ENCODE data around the gene APLP1. TPM values are rescaled to one million over a fixed set of nuclear protein-coding genes. Genes with fewer than 3 reads are reported as not detected.

Gene APLP1
- total RNA-seq, 2 donors from 2014 or later: 11.3 to 17.0 TPM

- intact Hi-C loops (cut with DNase I): loop anchor here in 1 of 2 donors (5.0 kb wide), 1 partner anchor 46 kb away; no protein-coding TSS in a partner anchor
- DNase-seq: no peak
- ATAC-seq: no peak
These were observed 60.1 kb downstream of the APLP1 start for GRCh38 chr19:35928507-35928906.

Other genes with a start within 250 kb of the APLP1 start
- gene RBM42, start 239.5 kb upstream of the APLP1 start, total RNA-seq: 10 to 100 TPM; 51.3 to 54.2 TPM
- gene ETV2, start 226.8 kb upstream of the APLP1 start, total RNA-seq: under 1 TPM; 0.29 to 0.88 TPM
- gene COX6B1, start 220.3 kb upstream of the APLP1 start, total RNA-seq: 1,000 to 10,000 TPM in 1 of 2 donors, 100 to 1,000 TPM in 1; 934 to 1,059 TPM
- gene UPK1A, start 202.1 kb upstream of the APLP1 start, total RNA-seq: not detected
- not detected for gene ZBTB32, start 164.0 kb upstream of the APLP1 start, total RNA-seq
- gene KMT2B, start 150.6 kb upstream of the APLP1 start, total RNA-seq: 10 to 100 TPM; 15.4 to 17.1 TPM
- gene IGFLR1, start 126.1 kb upstream of the APLP1 start, total RNA-seq: 1 to 10 TPM; 6.5 to 7.0 TPM
- 10 to 100 TPM; 17.7 to 21.6 TPM for gene U2AF1L4, start 123.2 kb upstream of the APLP1 start, total RNA-seq
- 10 to 100 TPM; 41.7 to 46.6 TPM for gene PSENEN, start 122.9 kb upstream of the APLP1 start, total RNA-seq
- gene LIN37, start 120.0 kb upstream of the APLP1 start, total RNA-seq: 1 to 10 TPM; 7.5 to 8.1 TPM
- gene HSPB6, start 111.5 kb upstream of the APLP1 start, total RNA-seq: 100 to 1,000 TPM; 210 to 251 TPM
- 1 to 10 TPM; 6.8 to 8.4 TPM for gene PROSER3, start 110.4 kb upstream of the APLP1 start, total RNA-seq
- 1 to 10 TPM; 2.4 to 2.7 TPM for gene ARHGAP33, start 93.0 kb upstream of the APLP1 start, total RNA-seq
- gene PRODH2, start 55.7 kb upstream of the APLP1 start, total RNA-seq: not detected
- not detected for gene NPHS1, start 16.1 kb upstream of the APLP1 start, total RNA-seq
- under 1 TPM in 1 of 2 donors, not detected in 1; 0.06 TPM for gene KIRREL2, start 11.7 kb upstream of the APLP1 start, total RNA-seq
- gene NFKBID, start 32.0 kb downstream of the APLP1 start, total RNA-seq: 1 to 10 TPM; 3.9 to 5.4 TPM
- gene HCST, start 34.0 kb downstream of the APLP1 start, total RNA-seq: 10 to 100 TPM in 1 of 2 donors, 1 to 10 TPM in 1; 6.9 to 15.5 TPM
- gene TYROBP, start 39.7 kb downstream of the APLP1 start, total RNA-seq: 10 to 100 TPM; 43.4 to 88.7 TPM
- 1 to 10 TPM; 7.6 to 9.7 TPM for gene LRFN3, start 67.8 kb downstream of the APLP1 start, total RNA-seq
- gene SDHAF1, start 126.6 kb downstream of the APLP1 start, total RNA-seq: 10 to 100 TPM; 11.4 to 16.0 TPM
- gene SYNE4, start 140.2 kb downstream of the APLP1 start, total RNA-seq: under 1 TPM in 1 of 2 donors, not detected in 1; 0.27 TPM
- 10 to 100 TPM; 11.6 to 13.2 TPM for gene ALKBH6, start 145.6 kb downstream of the APLP1 start, total RNA-seq
- 1 to 10 TPM; 7.2 to 7.9 TPM for gene CLIP3, start 164.3 kb downstream of the APLP1 start, total RNA-seq
- 1 to 10 TPM; 2.3 to 4.4 TPM for gene THAP8, start 185.7 kb downstream of the APLP1 start, total RNA-seq
- 10 to 100 TPM in 1 of 2 donors, 1 to 10 TPM in 1; 4.4 to 18.1 TPM for gene WDR62, start 186.3 kb downstream of the APLP1 start, total RNA-seq
- not detected for gene OVOL3, start 242.6 kb downstream of the APLP1 start, total RNA-seq
- 100 to 1,000 TPM in 1 of 2 donors, 10 to 100 TPM in 1; 92.6 to 104 TPM for gene POLR2I, start 246.3 kb downstream of the APLP1 start, total RNA-seq
- 10 to 100 TPM; 81.2 to 85.0 TPM for gene TBCB, start 246.9 kb downstream of the APLP1 start, total RNA-seq

All from left cardiac atrium (tissue), 4 donors.